Choroid plexus epithelial cell (primary cell): ENCODE measurements around the gene MAPK4.
"Not testable (repeated sequence)": the region's sequence is repeated elsewhere in the genome, so short reads cannot be mapped to it uniquely, and the experiment has no call there.

ENCODE experiments used
- DNase-seq: peaks from one replicate; pipeline ENCODE4 v3.0.0-alpha.2; 2010; ENCODE audit warnings: low read depth
- H3K4me3 ChIP-seq: 2 replicates; pipeline ENCODE4 v1.5.1; 2011; ENCODE audit warnings: low read depth, mild to moderate bottlenecking, control low read depth, low read length, moderate library complexity
- CTCF ChIP-seq: conservative IDR thresholded peaks from 2 replicates; pipeline ENCODE4 v1.5.1; 2011; ENCODE audit warnings: low read depth, mild to moderate bottlenecking, control low read depth, inconsistent platforms, low read length, moderate library complexity

Gene MAPK4

GRCh38 chr18:50754297-50754696 is 194.4 kb downstream of the MAPK4 start:
- no peak for TF ChIP-seq CTCF
- no peak overlapping the region for H3K4me3 ChIP-seq
- no peak for DNase-seq

GRCh38 chr18:50757358-50757757 is 197.5 kb downstream of the MAPK4 start:
- DNase-seq, result no peak
- no peak for TF ChIP-seq CTCF

GRCh38 chr18:50769463-50769862 is 209.6 kb downstream of the MAPK4 start:
- no peak for TF ChIP-seq CTCF
- DNase-seq, result no peak
- no peak overlapping the region for H3K4me3 ChIP-seq

More at GRCh38 chr18:50757358-50757757, 197.5 kb downstream of the MAPK4 start:
- no peak overlapping the region for H3K4me3 ChIP-seq

GRCh38 chr18:50775207-50775606 is 215.3 kb downstream of the MAPK4 start:
- no peak for DNase-seq
- no peak overlapping the region for H3K4me3 ChIP-seq
- no peak for TF ChIP-seq CTCF

- no peak for DNase-seq
- H3K4me3 ChIP-seq, result no peak overlapping the region
- no peak for TF ChIP-seq CTCF
Observed at GRCh38 chr18:50775726-50776125, 215.8 kb downstream of the MAPK4 start.

- H3K4me3 ChIP-seq, result no peak overlapping the region
- no peak for DNase-seq
- no peak for TF ChIP-seq CTCF
Observed at GRCh38 chr18:50776383-50776782, 216.5 kb downstream of the MAPK4 start.

GRCh38 chr18:50779021-50779420 is 219.1 kb downstream of the MAPK4 start:
- DNase-seq, H3K4me3 ChIP-seq: not testable (repeated sequence)
